Activated T-cell treated with anti-CD3 and anti-CD28 coated beads, Interleukin-2, amount 50 U/mL, for 48 hours (primary cell): Measurements from ENCODE around the gene PRR20A.
"Not testable (repeated sequence)": the region's sequence is repeated elsewhere in the genome, so short reads cannot be mapped to it uniquely, and the experiment has no call there.

Source experiments
- DNase-seq, 2 experiments: peaks; one replicate each; pipeline ENCODE4 v3.0.0-alpha.2; 2020

The PRR20A gene

DNA sequence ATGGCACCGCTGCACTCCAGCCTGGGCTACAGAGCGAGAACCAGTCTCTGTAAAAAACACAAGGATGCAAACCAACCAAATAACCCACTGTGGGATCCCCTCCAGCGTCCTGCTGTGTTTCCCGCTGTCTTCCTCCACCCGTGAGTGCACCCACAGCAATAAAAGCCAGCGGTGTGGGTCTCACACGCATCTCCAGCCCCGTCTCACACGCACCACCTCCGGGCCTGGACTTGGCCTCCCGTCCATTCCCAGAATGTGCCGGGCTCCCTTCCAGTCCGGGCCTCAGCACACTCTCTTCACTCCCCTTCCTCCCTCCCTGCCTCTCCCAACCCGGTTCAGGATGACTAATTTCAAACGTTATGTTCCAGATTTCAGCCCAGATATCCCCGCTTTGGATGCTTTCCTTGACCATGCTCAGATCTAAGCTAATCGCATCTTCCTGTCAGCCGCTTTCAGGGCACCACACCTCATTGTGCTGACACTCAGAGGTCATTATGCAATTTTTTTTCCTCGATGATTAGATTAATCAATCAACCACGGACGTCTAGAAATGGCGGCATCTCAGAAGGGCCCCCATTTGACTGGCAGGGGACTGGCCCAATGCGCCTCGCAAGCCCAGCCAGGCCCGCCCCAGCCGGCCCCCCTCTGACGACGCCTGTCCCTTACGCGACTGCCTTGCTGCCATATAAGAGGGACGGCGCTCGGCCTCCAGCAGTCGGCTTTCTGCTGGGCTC lies at the start of gene PRR20A:
Gene PRR20A (plus strand): TSS at position 684 of the 734 bp plus-strand sequence. CDS start 387 bp downstream, outside the sequence.
- not testable (repeated sequence) for DNase-seq

DNA sequence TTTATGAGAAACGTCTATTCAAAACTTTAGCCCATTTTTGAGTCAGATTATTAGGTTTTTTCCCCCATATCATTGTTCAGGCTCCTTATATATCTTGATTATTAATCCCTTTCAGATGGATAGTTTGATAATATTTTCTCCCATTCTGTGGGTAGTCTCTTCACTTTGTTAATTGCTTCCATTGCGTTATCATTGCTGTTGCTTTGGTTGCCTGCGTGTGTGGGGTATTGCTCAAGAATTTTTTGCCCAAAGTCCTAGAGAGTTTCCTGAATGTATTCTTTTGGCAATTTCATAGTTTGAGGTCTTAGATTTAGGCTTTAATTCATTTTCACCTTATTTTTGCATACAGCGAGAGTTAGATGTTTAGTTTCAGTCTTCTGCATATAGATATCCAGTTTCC lies 25.8 kb upstream of the PRR20A start:
- DNase-seq, result no peak

- DNase-seq, result no peak
Measured at GRCh38 chr13:57123681-57124080, 17.0 kb upstream of the PRR20A start.

- no peak for DNase-seq
Measured at GRCh38 chr13:57128909-57129308, 11.8 kb upstream of the PRR20A start.

GRCh38 chr13:57136093-57136492 lies 4.6 kb upstream of the PRR20A start:
- DNase-seq, result no peak

GRCh38 chr13:57137585-57137984 lies 3.1 kb upstream of the PRR20A start:
- no peak for DNase-seq

DNA sequence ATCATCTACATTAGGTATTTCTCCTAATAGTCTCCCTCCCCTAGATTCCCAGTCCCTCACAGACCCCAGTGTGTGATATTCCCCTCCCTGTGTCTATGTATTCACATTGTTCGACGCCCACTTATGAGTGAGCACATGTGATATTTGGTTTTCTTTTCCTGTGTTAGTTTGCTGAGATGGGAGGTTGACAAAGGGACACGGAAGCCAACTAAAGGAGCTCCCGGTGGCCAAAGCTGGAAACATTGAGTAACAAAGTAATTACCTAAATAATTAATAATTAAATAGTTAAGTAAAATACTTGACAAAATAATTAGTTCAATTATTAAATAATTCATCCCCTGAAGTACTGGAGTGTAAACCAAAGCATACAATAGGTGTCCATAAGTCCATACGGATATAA lies 1.7 kb upstream of the PRR20A start:
- no peak for DNase-seq

DNA sequence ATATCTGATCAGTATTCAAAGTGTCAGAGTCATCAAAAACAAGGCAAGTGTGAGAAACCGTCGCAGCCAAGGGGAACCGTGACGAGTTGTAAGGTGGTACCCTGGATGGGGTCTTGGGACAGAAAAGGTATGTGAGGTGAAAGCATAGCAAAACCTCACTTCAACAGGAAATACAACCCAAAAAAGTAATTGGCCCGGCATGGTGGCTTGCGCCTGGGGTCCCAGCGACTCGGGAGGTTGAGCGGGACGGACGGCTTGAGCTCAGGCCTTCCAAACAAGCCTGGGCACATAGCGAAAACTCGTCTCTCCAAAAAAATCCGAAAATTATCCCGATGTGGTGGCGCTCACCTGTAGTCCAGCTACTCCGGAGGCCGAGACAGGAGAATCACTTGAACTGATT lies 937 bp upstream of the PRR20A start:
- DNase-seq, result not testable (repeated sequence)

GRCh38 chr13:57147188-57147587 lies 6.5 kb downstream of the PRR20A start, which contains the start of gene PRR20B:
Gene PRR20B (plus strand): TSS chr13:57147488. CDS start chr13:57147875, 387 bp downstream.
- not testable (repeated sequence) for DNase-seq

GRCh38 chr13:57148106-57148505 lies 7.4 kb downstream of the PRR20A start:
- not testable (repeated sequence) for DNase-seq

- DNase-seq, result not testable (repeated sequence)
Measured at GRCh38 chr13:57153761-57154160, 13.0 kb downstream of the PRR20A start, which contains the start of gene PRR20C. Gene PRR20C (plus strand): TSS chr13:57154061. CDS start chr13:57154448, 387 bp downstream.

DNA sequence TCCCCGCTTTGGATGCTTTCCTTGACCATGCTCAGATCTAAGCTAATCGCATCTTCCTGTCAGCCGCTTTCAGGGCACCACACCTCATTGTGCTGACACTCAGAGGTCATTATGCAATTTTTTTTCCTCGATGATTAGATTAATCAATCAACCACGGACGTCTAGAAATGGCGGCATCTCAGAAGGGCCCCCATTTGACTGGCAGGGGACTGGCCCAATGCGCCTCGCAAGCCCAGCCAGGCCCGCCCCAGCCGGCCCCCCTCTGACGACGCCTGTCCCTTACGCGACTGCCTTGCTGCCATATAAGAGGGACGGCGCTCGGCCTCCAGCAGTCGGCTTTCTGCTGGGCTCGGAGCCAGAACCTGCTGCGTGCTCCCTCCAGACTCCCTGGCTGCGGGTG lies 19.6 kb downstream of the PRR20A start, which contains the start of gene PRR20D:
Gene PRR20D (plus strand): TSS at position 301 of the 400 bp plus-strand sequence. CDS start 387 bp downstream, outside the sequence.
- DNase-seq, result not testable (repeated sequence)

GRCh38 chr13:57166897-57167296 lies 26.2 kb downstream of the PRR20A start, which contains the start of gene PRR20E:
Gene PRR20E (plus strand): TSS chr13:57167197. CDS start chr13:57167584, 387 bp downstream.
- not testable (repeated sequence) for DNase-seq

DNA sequence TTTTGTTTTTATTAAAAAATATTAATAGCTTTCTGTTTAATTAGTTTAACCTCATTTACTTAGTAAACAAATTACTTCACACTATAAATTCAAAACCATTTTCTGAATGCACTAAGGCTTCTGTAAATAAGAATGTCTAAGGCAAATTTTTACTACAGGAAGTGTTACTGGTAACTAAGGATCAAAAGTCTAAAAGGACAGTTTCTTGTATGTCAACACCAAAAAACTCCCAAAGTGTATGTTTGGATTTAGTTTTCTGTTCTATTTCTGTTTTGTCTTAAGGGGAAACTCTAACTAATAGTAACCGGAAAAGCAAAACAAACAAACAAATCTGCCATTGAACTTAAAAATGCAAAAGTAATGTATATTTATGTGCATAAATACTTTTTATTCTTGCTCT lies 50.9 kb downstream of the PRR20A start:
- DNase-seq, result no peak
